H1 (cell line): ENCODE data around the gene FAM53A. TPM values are rescaled to one million over a fixed set of nuclear protein-coding genes. Genes with fewer than 3 reads are reported as not detected.

Source experiments
- CTCF ChIA-PET: fragments of 300-600 bp; sonication (Branson Sonifier 250); formaldehyde crosslinking; loops from one replicate; lab custom pipeline; 2021; ENCODE audit not compliant: partially characterized antibody; lab: Charles Lee
- POLR2A ChIA-PET: fragments of 300-600 bp; sonication (Branson Sonifier 250); formaldehyde crosslinking; loops from one replicate; lab custom pipeline; 2021; ENCODE audit warnings: inconsistent platforms; ENCODE audit not compliant: partially characterized antibody; lab: Charles Lee
- DNase-seq, 2 experiments: peaks; one replicate each; pipeline versions ENCODE4 v3.0.0 to v3.0.0-alpha.2; 2010 to 2022; ENCODE audit warnings: low spot score in 2 of 2, low read depth in 1 of 2, mixed read lengths in 1 of 2
- FAIRE-seq: peaks from 2 replicates; lab custom pipeline; 2011; peaks lifted over from hg19 to GRCh38; lab: Jason Lieb, UNC
- H2AFZ ChIP-seq: 2 replicates; pipeline ENCODE4 v1.8.1; 2012; ENCODE audit warnings: low read length, inconsistent platforms
- H2AK5ac ChIP-seq: 2 replicates; pipeline ENCODE4 v1.6.1; 2013; ENCODE audit warnings: low read depth, low read length
- H2BK120ac ChIP-seq: replicated peaks from 2 replicates; pipeline ENCODE3; 2013; ENCODE audit warnings: low read depth, low read length, inconsistent platforms
- H2BK12ac ChIP-seq: 2 replicates; pipeline ENCODE4 v1.6.1; 2013; ENCODE audit warnings: low read depth, low read length
- H2BK15ac ChIP-seq: 2 replicates; pipeline ENCODE4 v1.6.1; 2013; ENCODE audit warnings: low read length
- H2BK20ac ChIP-seq: 2 replicates; pipeline ENCODE4 v1.6.1; 2013; ENCODE audit warnings: low read length
- H2BK5ac ChIP-seq: 2 replicates; pipeline ENCODE4 v1.6.1; 2013; ENCODE audit warnings: low read depth, low read length
- H3K14ac ChIP-seq: 2 replicates; pipeline ENCODE4 v1.6.1; 2013; ENCODE audit warnings: inconsistent platforms; ENCODE audit not compliant: insufficient read length
- H3K18ac ChIP-seq: 2 replicates; pipeline ENCODE4 v1.6.1; 2013; ENCODE audit warnings: low read length; ENCODE audit errors: extremely low read depth
- H3K23ac ChIP-seq: 2 replicates; pipeline ENCODE4 v1.6.1; 2013; ENCODE audit warnings: inconsistent platforms; ENCODE audit not compliant: insufficient read length
- H3K23me2 ChIP-seq: 2 replicates; pipeline ENCODE4 v1.6.1; 2013; ENCODE audit warnings: low read depth, low read length
- H3K27ac ChIP-seq: 2 replicates; pipeline ENCODE4 v1.6.1; 2011; ENCODE audit warnings: low read depth, low read length, inconsistent platforms
- H3K27me3 ChIP-seq, 4 experiments: replicated peaks in 1 of 4; 1 replicate in 1 of 4; 2 replicates in 3 of 4; pipeline versions ENCODE4 v1.6.1 to v1.8.1; 2011 to 2013; ENCODE audit warnings: low read length in 3 of 4, mild to moderate bottlenecking in 3 of 4, inconsistent platforms in 2 of 4, mixed read lengths in 2 of 4, moderate library complexity in 1 of 4; ENCODE audit not compliant: control insufficient read depth in 3 of 4, insufficient read depth in 3 of 4; ENCODE audit errors: extremely low read depth in 1 of 4
- H3K36me3 ChIP-seq, 4 experiments: 2 replicates each; pipeline versions ENCODE4 v1.6.1 to v1.8.1; 2011 to 2013; ENCODE audit warnings: mild to moderate bottlenecking in 4 of 4, low read length in 3 of 4, moderate library complexity in 2 of 4, control low read depth in 1 of 4, inconsistent platforms in 1 of 4; ENCODE audit not compliant: insufficient read depth in 4 of 4, control insufficient read depth in 2 of 4
- H3K4ac ChIP-seq: replicated peaks from 2 replicates; pipeline ENCODE3; 2013; ENCODE audit warnings: low read length, low read depth, mixed read lengths, inconsistent platforms; ENCODE audit not compliant: insufficient read length
- H3K4me1 ChIP-seq, 4 experiments: replicated peaks in 1 of 4; 1 replicate in 1 of 4; 2 replicates in 3 of 4; pipeline versions ENCODE4 v1.6.1 to v1.8.1; 2011 to 2013; ENCODE audit warnings: low read length in 3 of 4, inconsistent platforms in 2 of 4, mixed read lengths in 1 of 4; ENCODE audit not compliant: insufficient read depth in 4 of 4, control insufficient read depth in 3 of 4
- H3K4me2 ChIP-seq, 2 experiments: 2 replicates each; pipeline versions ENCODE4 v1.6.1 to v1.8.1; 2011 to 2013; ENCODE audit warnings: low read depth in 2 of 2, low read length in 2 of 2, control low read depth in 1 of 2, inconsistent platforms in 1 of 2, mild to moderate bottlenecking in 1 of 2; ENCODE audit not compliant: insufficient read depth in 1 of 2
- H3K4me3 ChIP-seq, 4 experiments: fragments of 200-600, 300-600 bp in 1 of 4; sonication (generic), shearing (Covaris generic), sonication (Bioruptor Twin) in 1 of 4; 2 replicates each; pipeline versions ENCODE4 v1.5.1 to v1.8.1; 2011 to 2016; ENCODE audit warnings: low read length in 4 of 4, low read depth in 3 of 4, control low read depth in 2 of 4, inconsistent platforms in 2 of 4, mild to moderate bottlenecking in 2 of 4, mixed read lengths in 1 of 4, moderate library complexity in 1 of 4; ENCODE audit not compliant: insufficient read depth in 2 of 4; ENCODE audit errors: extremely low read depth in 1 of 4
- H3K56ac ChIP-seq: replicated peaks from 2 replicates; pipeline ENCODE3; 2013; ENCODE audit warnings: low read depth, mild to moderate bottlenecking, mixed read lengths, low read length, inconsistent platforms; ENCODE audit not compliant: insufficient read length
- H3K79me1 ChIP-seq: 2 replicates; pipeline ENCODE4 v1.6.1; 2013; ENCODE audit warnings: low read depth, low read length, control low read depth
- H3K79me2 ChIP-seq, 2 experiments: 2 replicates each; pipeline versions ENCODE4 v1.6.1 to v1.8.1; 2012 to 2013; ENCODE audit warnings: low read length in 2 of 2, mild to moderate bottlenecking in 2 of 2, inconsistent platforms in 1 of 2; ENCODE audit not compliant: insufficient read depth in 2 of 2, control insufficient read depth in 1 of 2
- H3K9ac ChIP-seq, 4 experiments: replicated peaks in 1 of 4; 1 replicate in 1 of 4; 2 replicates in 3 of 4; pipeline versions ENCODE4 v1.6.1 to v1.8.1; 2011 to 2013; ENCODE audit warnings: low read depth in 3 of 4, low read length in 3 of 4, control low read depth in 2 of 4, mild to moderate bottlenecking in 2 of 4, moderate library complexity in 2 of 4, inconsistent platforms in 1 of 4; ENCODE audit errors: extremely low read depth in 1 of 4
- H3K9me3 ChIP-seq, 2 experiments: 2 replicates each; pipeline versions ENCODE4 v1.6.1 to v1.8.1; 2012 to 2013; ENCODE audit warnings: mild to moderate bottlenecking in 2 of 2, moderate library complexity in 2 of 2, control low read depth in 1 of 2, inconsistent platforms in 1 of 2, low read depth in 1 of 2, low read length in 1 of 2, mixed read lengths in 1 of 2; ENCODE audit not compliant: insufficient read depth in 2 of 2
- H4K20me1 ChIP-seq, 2 experiments: replicated peaks in 1 of 2; 2 replicates each; pipeline versions ENCODE3 to v1.8.1; 2011 to 2013; ENCODE audit warnings: inconsistent platforms in 2 of 2, low read length in 2 of 2, mild to moderate bottlenecking in 1 of 2; ENCODE audit not compliant: insufficient read depth in 2 of 2, control insufficient read depth in 1 of 2
- H4K5ac ChIP-seq: 2 replicates; pipeline ENCODE4 v1.6.1; 2013; ENCODE audit warnings: low read length, low read depth, mixed read lengths, inconsistent platforms; ENCODE audit not compliant: insufficient read length
- H4K8ac ChIP-seq: 2 replicates; pipeline ENCODE4 v1.8.0; 2013; ENCODE audit warnings: mild to moderate bottlenecking, moderate library complexity, low read length, inconsistent platforms; ENCODE audit not compliant: insufficient read depth; ENCODE audit errors: extremely low read depth
- H4K91ac ChIP-seq: replicated peaks from 2 replicates; pipeline ENCODE3; 2013; ENCODE audit warnings: low read length, mixed read lengths, inconsistent platforms; ENCODE audit not compliant: insufficient read length
- BACH1 ChIP-seq: IDR thresholded peaks from 2 replicates; pipeline ENCODE4 v1.6.1; 2012; ENCODE audit warnings: low read length, improper control_type of control experiment
- EZH2 ChIP-seq: fragments of 200-600 bp; sonication (generic); IDR thresholded peaks from 2 replicates; pipeline ENCODE4 v1.7.1; 2012; ENCODE audit warnings: low read depth, mild to moderate bottlenecking, moderate library complexity, low read length, inconsistent platforms; ENCODE audit not compliant: severe bottlenecking
- GABPA ChIP-seq: IDR thresholded peaks from 2 replicates; pipeline ENCODE4 v1.6.1; 2011; ENCODE audit warnings: mild to moderate bottlenecking, low read length, moderate library complexity, borderline replicate concordance; ENCODE audit not compliant: insufficient read depth
- GTF2F1 ChIP-seq: IDR thresholded peaks from 2 replicates; pipeline ENCODE4 v1.6.1; 2012; ENCODE audit warnings: low read depth, low read length, improper control_type of control experiment, borderline replicate concordance
- HDAC6 ChIP-seq: IDR thresholded peaks from one replicate; pipeline ENCODE4 v1.7.1; 2012; ENCODE audit warnings: low read depth, mild to moderate bottlenecking, inconsistent platforms, low read length, moderate library complexity
- JUN ChIP-seq: IDR thresholded peaks from 2 replicates; pipeline ENCODE4 v1.6.1; 2011; ENCODE audit warnings: low read depth, mild to moderate bottlenecking, improper control_type of control experiment, low read length
- KDM1A ChIP-seq: fragments of 200-600, 300-600 bp; sonication (generic); IDR thresholded peaks from 2 replicates; pipeline ENCODE4 v1.7.1; 2016; ENCODE audit warnings: mild to moderate bottlenecking, low read length, borderline replicate concordance
- KDM5A ChIP-seq: fragments of 200-600 bp; IDR thresholded peaks from 2 replicates; pipeline ENCODE4 v1.7.1; 2012; ENCODE audit warnings: mild to moderate bottlenecking, low read length, inconsistent platforms, mixed read lengths
- POU5F1 ChIP-seq: IDR thresholded peaks from 2 replicates; pipeline ENCODE4 v1.6.1; 2011; ENCODE audit warnings: low read depth, mild to moderate bottlenecking, low read length, moderate library complexity
- SIN3A ChIP-seq, 2 experiments: IDR thresholded peaks in 1 of 2; conservative IDR thresholded peaks in 1 of 2; 2 replicates each; pipeline ENCODE4 v1.6.1; 2011 to 2012; ENCODE audit warnings: low read length in 2 of 2, improper control_type of control experiment in 1 of 2, low read depth in 1 of 2, mild to moderate bottlenecking in 1 of 2
- SIRT6 ChIP-seq: IDR thresholded peaks from one replicate; pipeline ENCODE4 v1.7.1; 2012; ENCODE audit warnings: low read length, inconsistent platforms
- SP4 ChIP-seq: IDR thresholded peaks from 2 replicates; pipeline ENCODE4 v1.6.1; 2012; ENCODE audit warnings: low read length, inconsistent platforms
- SRF ChIP-seq: IDR thresholded peaks from 2 replicates; pipeline ENCODE4 v1.6.1; 2011; ENCODE audit warnings: mild to moderate bottlenecking, low read depth, low read length, moderate library complexity
- WGBS, 2 experiments: shearing (Covaris generic) in 1 of 2; methylation state at CpG; one replicate each; pipeline versions ENCODE4 v1.1.6 to v1.1.7; 2013 to 2015; ENCODE audit warnings: low lambda C conversion rate in 2 of 2, mixed read lengths in 2 of 2, inconsistent platforms in 1 of 2, low coverage in 1 of 2, missing lambda C conversion rate in 1 of 2; ENCODE audit not compliant: insufficient replicate concordance in 2 of 2, insufficient coverage in 1 of 2, insufficient read length in 1 of 2; ENCODE audit errors: extremely low coverage in 1 of 2, missing lambda C conversion rate in 1 of 2; 5-methylcytosine and 5-hydroxymethylcytosine counted together
- polyA plus RNA-seq, 7 experiments: library from polyadenylated mRNA; depleted of rRNA in 3 of 7; stranded (reverse) in 5 of 7; unstranded in 2 of 7; fragments of >200 nt in 5 of 7; fragments of 200-250 nt in 2 of 7; gene quantifications; 1 replicate in 5 of 7; 2 replicates in 1 of 7; 4 replicates in 1 of 7; pipeline versions ENCODE4 v1.2.1 to v1.2.3, GENCODE V29; 2011 to 2013; ENCODE audit warnings: missing spikeins in 2 of 7, mixed read lengths in 2 of 7
- total RNA-seq: library from RNA; stranded (reverse); fragmentation: NEBNext Ultra II Directional; extraction: Animal tissue kit (Norgen Biotek cat#: 25700); gene quantifications from 2 replicates; pipeline ENCODE4 v1.2.1, GENCODE V29; 2021

FAM53A gene
- total and polyA plus RNA-seq, 2 of the 8 experiments (the other 6 are each of a cell fraction or from before 2014, with no cell fraction given) = 1.9 to 2.0 TPM

GRCh38 chr4:1723131-1723801 is 39.2 kb upstream of the FAM53A start:
- Histone ChIP-seq H2BK15ac (no peak overlapping the region), H3K4me3 (peak overlapping the region in 1 of 4 experiments; percentile 96; a peak in 1 of 8 replicates), H3K23ac (no peak overlapping the region), H3K23me2 (peaks cover 12% of the 10 kb centered on the region), H4K20me1 (peaks cover 19 to 23% of the 10 kb centered on the region in 2 experiments), H3K79me2 (peaks cover 9 to 42% of the 10 kb centered on the region in 2 experiments; a peak in 3 of 4 replicates), H3K4me2 (peak overlapping the region; percentile 80 to 85; a peak in 1 of 4 replicates), H3K18ac (no peak overlapping the region), H4K5ac (no peak overlapping the region), H3K56ac (no peak overlapping the region), H2BK120ac (no peak overlapping the region), H4K8ac (no peak overlapping the region), H3K4me1 (peaks cover 0 to 19% (median 12%) of the 10 kb centered on the region in 4 experiments; a peak in 6 of 7 replicates), H3K9me3 (no peaks in the 10 kb centered on the region), H3K27me3 (no peaks in the 10 kb centered on the region), H3K4ac (no peak overlapping the region), H3K36me3 (peaks cover 29 to 37% (median 33%) of the 10 kb centered on the region in 4 experiments), H2BK12ac (no peak overlapping the region), H2BK5ac (no peak overlapping the region; the same call in 1 of the 2 replicates), H3K79me1 (peaks cover 15% of the 10 kb centered on the region), H3K9ac (no peak overlapping the region), H2BK20ac (no peak overlapping the region), H3K14ac (no peak overlapping the region), H2AK5ac (no peak overlapping the region), H2AFZ (no peak overlapping the region), H4K91ac (no peak overlapping the region), H3K27ac (0 out of 2 replicates have a peak overlapping the region, but pooled peaks have one; percentile 12)
- ChIA-PET POLR2A (interaction anchor here (0.8 to 8.8 kb wide), 4 partner anchors 12 to 61 kb away, joined by 3 to 100 read pairs (median 5); partner anchors contain the start of gene SLBP), CTCF (interaction anchor here (0.6 to 18.6 kb wide), 11 partner anchors 10 to 176 kb away, joined by 3 to 326 read pairs (median 3); no protein-coding TSS in a partner anchor)
- FAIRE-seq (no peak), DNase-seq (no peak)
- WGBS, 2 experiments = 92% methylated on average over 12 of the region's 12 CpGs; no CpG with 5 or more reads in 1 of the 2 experiments
- no peak for TF ChIP-seq GABPA
- no peak for TF ChIP-seq JUN
- TF ChIP-seq KDM1A = no peak
- TF ChIP-seq SP4 = no peak
- TF ChIP-seq EZH2 = no peak
- TF ChIP-seq POU5F1 = no peak
- TF ChIP-seq BACH1 = no peak
- TF ChIP-seq HDAC6 = no peak
- no peak for TF ChIP-seq KDM5A
- no peak for TF ChIP-seq SRF
- TF ChIP-seq SIRT6 = no peak
- TF ChIP-seq SIN3A (conservative IDR thresholded peaks at IDR 0.05 in 1 of 2, IDR thresholded peaks at IDR 0.05 in 1 of 2; ENCODE audit: low read depth in 1 of 2, low read length in 2 of 2) = no peak
- TF ChIP-seq GTF2F1 = no peak
